Fibroblast of peridontal ligament (primary cell): ENCODE measurements around the gene MSX2.
A peak's percentile ranks its signal among the peaks of the same experiment; 100 is the strongest.

Source experiments
- DNase-seq: peaks from one replicate; pipeline ENCODE4 v3.0.0-alpha.2; 2010; ENCODE audit errors: extremely low read depth

MSX2 gene

GRCh38 chr5:174724484-174725260 lies at the start of gene MSX2:
MSX2 (plus strand) TSS chr5:174724582; CDS start chr5:174724660, 78 bp downstream.
- peak; percentile 78 for DNase-seq

DNA sequence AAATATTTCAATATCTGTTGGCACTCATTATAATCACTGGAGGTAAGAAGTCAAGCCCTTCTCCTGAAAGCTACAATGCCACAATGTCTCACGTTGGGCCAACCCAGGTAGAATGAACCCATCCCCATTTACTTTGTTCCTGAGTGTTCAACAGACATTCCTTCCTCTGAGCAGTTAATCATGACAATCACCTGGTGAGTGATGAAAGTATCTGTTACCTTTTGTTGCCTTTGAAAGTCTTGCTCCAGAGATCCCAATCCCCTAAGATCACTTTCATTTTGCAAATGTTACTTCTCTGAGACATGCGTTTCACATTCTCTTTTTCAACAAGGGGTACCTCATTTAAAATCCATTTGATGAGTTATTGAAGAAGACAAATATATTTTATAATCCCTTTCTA lies 49.3 kb upstream of the MSX2 start:
- DNase-seq, result no peak

GRCh38 chr5:174675916-174676315 lies 48.5 kb upstream of the MSX2 start:
- DNase-seq, result no peak

DNA sequence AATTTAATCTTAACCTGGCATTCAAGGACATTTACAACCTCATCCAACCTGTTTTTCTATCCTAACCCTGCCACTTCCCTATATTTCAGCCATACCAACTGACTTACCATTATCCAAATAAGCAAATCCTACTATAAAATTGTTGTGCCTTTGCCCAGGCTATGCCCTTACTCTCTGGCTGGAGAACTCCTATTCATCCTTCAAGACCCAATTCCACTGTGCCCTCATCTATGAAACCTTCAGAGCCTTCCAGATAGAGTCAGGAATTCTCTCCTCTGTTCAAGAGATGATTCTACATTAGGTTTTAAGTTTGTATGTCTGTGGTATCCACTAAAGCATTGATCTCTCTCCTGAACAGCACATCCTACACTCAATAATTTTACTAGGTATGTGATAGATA lies 46.3 kb upstream of the MSX2 start:
- no peak for DNase-seq

GRCh38 chr5:174680901-174681565 lies 43.3 kb upstream of the MSX2 start:
- DNase-seq, result no peak

DNA sequence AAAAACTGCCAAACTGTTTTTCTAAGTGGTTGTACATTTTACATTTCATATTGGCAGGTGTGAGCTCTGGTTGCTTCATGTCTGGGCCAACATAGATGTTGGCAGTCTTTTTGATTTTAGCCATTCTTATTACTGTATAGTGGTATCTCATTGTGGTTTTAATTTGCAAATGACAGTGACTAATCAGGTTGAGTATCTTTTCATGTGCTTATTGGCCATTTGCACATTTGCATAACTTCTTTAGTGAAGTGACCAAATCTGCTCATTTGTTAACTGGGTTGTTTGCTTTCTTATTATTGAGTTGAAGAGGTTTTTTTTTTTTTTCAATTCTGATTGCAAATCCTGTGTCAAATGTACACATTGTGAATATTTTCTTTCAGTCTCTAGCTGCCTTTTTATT lies 36.9 kb upstream of the MSX2 start:
- DNase-seq, result no peak

- DNase-seq, result no peak
Measured at GRCh38 chr5:174688441-174689354, 35.7 kb upstream of the MSX2 start.

GRCh38 chr5:174690271-174690670 lies 34.1 kb upstream of the MSX2 start:
- no peak for DNase-seq

- DNase-seq, result no peak
Measured at GRCh38 chr5:174692381-174692780, 32.0 kb upstream of the MSX2 start.

GRCh38 chr5:174692982-174693422 lies 31.4 kb upstream of the MSX2 start:
- no peak for DNase-seq

DNA sequence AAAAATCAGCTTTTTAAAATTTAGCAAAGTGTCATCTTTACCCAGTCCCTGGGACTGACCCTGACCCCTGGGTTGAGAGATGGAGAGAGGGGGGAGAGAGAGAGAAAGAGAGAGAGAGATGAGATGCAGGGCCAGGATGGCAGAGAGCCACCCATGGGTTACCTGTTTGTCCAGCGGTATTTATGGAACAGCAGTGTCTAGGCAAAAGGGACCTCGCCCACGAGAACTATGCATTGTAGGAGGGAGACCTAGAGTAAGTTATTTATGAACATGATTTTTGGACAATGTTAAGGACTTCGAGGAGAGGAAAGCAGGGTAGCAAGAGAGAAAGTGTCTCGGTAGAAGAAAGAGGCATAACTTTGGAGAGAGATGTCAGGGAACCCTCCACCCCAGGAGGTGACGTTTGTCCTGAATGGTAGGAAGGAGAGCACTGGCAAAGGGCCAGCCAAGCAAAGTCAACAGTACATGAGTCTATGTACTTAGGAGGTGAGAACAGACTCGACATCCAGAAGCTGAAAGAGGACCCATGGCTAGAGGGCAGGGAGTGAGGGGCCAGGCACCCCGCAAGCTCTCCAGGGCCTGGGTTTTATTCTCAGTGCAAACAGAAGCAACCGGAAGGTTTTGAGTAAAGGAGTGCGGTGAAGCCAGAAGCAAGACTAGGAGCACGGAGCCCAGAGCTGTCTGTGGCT lies 30.5 kb upstream of the MSX2 start:
- no peak for DNase-seq

DNA sequence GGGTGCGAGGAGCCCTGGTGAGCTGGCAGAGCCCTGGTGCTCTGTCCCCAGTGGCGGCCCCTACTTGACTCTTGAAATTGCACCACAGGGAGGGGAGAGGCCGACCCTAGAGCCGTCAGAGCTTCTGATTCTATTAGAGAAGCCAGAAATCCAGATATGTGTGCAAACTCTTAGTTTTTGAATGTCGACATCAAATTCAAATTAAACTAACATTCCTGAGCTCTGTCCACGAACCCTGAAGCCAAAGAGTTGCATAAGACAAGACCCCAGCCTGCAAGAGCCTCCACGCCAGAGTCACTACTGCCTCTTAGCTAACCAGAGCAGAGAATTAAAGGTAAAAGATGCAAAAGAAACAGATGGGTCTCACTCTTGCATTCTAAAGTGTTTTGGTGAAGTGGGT lies 29.8 kb upstream of the MSX2 start:
- DNase-seq, result no peak

DNA sequence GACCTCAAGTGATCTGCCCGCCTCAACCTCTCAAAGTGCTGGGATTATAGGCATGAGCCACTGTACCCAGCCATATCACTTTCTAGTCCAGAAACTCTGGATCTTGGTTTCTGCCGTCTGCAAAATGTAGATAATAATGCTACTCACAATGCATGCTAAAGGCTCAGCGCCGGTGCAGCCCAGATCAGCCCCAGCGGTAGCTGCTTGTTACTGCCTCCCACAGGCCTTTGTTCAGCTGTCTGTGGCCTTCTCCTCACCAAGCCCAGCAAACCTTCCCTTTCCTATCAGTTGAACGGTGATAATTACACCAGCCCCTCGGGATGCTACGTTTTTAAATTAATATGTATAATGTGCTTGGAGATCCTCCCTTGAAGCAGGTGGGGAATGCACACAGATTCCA lies 26.2 kb upstream of the MSX2 start:
- no peak for DNase-seq

GRCh38 chr5:174699131-174699530 lies 25.3 kb upstream of the MSX2 start:
- no peak for DNase-seq

- peak; percentile 41 for DNase-seq
Measured at GRCh38 chr5:174706997-174707572, 17.3 kb upstream of the MSX2 start.

DNA sequence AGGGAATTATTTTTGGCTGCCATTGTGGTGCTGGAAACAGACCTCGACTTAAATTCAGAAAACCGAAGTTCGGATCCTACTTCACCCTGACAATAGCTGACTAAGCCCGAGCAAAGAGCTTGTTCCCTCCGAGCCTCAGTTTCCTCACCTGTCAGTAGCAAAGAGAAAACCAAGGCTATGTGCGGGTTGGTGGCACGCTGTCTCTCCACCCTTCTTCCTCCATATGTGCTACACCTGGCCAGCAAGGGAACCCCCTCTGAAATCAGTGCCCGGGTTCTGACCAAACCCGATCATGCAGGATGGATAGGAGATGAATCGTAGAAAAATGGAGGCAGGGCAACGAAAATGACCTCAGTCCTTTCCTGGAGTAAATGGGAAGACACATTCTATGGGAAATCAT lies 16.7 kb upstream of the MSX2 start:
- DNase-seq, result no peak

DNA sequence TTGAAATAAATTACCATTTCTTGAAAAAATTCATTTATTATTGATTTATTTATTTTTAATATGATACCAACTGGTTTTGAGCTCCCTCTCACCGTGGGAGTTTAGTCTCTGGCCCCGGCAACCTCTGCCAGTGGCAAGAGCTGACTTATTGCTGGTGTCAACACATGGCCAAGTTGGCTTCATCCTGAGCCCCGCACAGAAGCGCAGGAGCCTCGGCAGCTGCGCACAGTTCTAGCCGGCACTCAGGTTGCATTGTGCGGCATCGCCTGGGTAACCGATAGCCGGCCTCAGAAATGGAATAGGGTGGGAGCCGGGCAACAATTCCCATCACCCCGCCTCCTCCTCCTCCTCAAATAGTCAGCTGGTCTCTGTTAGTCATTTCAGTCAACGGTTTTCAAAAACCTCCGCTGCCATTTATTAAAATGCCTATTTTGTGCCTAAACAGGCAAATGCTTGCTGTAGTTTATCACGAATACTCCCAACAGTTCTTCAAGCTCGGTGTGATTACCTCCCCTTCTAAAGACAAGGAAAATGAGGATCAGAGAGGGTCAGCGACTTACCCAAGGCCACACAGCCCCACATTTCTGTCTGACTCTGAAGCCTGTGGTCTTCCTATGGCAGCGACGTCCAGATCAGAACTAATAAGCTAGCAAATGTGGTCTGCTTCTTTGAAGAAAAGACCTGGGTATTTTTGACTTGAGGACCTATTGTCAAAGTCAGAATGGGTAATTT lies 15.7 kb upstream of the MSX2 start:
- DNase-seq, result no peak

GRCh38 chr5:174714751-174715150 lies 9.6 kb upstream of the MSX2 start:
- DNase-seq, result no peak

DNA sequence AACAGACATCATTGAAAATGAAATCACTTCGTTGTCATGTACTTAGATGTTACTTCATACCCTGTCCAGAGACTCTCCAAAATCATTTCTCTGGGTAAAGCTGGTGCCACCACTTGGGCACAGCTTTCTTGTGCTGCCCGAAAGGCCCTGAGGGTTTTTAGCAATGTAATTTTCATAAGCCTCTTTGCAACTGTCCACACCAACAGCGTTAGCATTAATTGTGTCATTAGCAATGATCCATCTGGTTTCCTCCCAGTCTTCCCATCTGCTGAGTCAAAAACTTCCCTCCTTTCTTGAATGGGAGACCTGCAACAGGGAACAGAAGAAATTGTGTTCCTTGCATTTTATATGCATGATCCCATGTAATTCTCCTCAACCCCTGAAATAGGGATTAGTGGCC lies 8.6 kb upstream of the MSX2 start:
- DNase-seq, result no peak

DNA sequence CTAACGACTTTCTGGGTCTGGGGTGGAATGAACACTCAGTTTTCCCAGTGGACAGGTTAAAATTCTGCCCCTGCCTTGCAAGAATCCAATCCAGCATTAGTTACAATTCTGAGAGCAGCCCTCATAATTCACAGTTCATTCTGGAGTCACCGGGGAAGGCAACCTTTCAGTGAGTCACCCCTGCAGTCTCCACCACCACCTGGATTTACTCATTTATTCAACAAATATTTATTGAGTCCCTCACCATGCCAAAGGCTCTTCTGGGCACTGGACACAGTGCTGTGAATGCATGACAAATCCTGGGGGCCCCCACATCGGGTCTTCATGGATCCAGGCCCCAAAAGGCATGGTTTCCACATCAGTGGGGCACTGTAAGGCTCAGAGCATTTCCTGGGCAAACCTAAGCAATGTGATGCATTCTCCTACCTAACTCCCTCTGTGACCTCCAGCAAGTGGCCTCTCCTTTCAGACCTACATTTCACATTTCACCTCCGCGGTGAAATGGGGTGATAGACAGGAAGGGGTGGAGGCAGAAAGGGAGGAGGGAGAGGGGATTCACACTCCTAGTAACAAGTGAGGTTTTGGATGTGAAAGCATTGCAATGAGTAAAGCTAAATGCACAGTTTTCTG lies 6.4 kb upstream of the MSX2 start:
- no peak for DNase-seq
